ENCODE results near the gene CDK5RAP2.

Gene CDK5RAP2

GRCh38 chr9:120386390-120387131 lies 193.4 kb downstream of the CDK5RAP2 start:
- H3K36me3 ChIP-seq (ENCODE audit: insufficient read depth, low read length), result peaks cover 11% of the 10 kb centered on the region; the same call in 1 of the 2 replicates
- no peak overlapping the region for H3K4me3 ChIP-seq (ENCODE audit: low read depth, low read length)
- H3K4me1 ChIP-seq (ENCODE audit: control insufficient read depth, insufficient read depth, low read length, unreplicated experiment), result peaks cover 33% of the 10 kb centered on the region
- no peaks in the 10 kb centered on the region for H3K79me2 ChIP-seq (ENCODE audit: control insufficient read depth, insufficient read depth, low read length, unreplicated experiment)
- H2AFZ ChIP-seq (ENCODE audit: low read length, unreplicated experiment), result no peak overlapping the region
- H3K27ac ChIP-seq (ENCODE audit: low read depth, low read length), result no peak overlapping the region
- H3K27me3 ChIP-seq (ENCODE audit: insufficient read depth, low read length), result no peaks in the 10 kb centered on the region

DNA sequence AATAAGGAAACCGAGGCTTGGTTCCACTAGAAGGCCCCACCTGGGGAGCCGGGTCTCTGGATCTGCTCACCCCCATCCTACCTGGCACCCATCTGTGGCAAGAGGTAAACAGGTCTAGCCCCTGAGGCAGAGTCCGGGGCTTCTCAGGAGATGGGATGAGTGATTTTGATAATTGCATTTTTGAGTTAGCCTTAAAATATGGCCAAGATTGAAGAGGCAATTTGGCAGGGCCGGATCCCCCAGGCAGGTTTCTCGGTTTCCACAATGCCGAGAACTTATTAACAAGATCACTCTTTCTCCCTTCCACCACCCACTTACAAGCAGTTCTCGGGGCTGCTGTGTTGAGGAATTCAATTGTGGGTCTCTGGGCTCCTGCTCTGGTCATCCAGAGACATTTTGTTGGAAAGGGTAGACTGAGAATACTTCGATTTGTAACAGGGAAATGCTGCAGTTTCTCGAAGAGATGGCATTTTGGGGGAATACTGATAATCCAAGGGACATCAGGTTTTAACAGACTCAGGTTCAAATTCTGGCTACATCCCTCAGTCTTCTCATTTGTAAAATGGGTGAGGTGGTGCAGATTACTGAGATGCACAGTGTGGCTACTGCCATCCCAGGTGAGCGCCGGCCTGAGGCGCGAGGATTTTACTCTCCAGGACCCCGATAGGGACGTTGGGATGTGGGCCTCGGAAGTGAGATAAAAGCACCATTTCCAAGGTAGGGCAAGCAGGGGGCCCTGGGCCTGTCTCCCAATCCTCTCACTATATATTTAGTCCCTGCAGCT lies 194.2 kb downstream of the CDK5RAP2 start:
- Histone ChIP-seq H3K4me1 (ENCODE audit: control insufficient read depth, insufficient read depth, low read length, unreplicated experiment) (peaks cover 33% of the 10 kb centered on the region), H2AFZ (ENCODE audit: low read length, unreplicated experiment) (no peak overlapping the region), H3K79me2 (ENCODE audit: control insufficient read depth, insufficient read depth, low read length, unreplicated experiment) (no peaks in the 10 kb centered on the region), H3K27ac (ENCODE audit: low read depth, low read length) (no peak overlapping the region), H3K4me3 (ENCODE audit: low read depth, low read length) (no peak overlapping the region), H3K27me3 (ENCODE audit: insufficient read depth, low read length) (no peaks in the 10 kb centered on the region), H3K36me3 (ENCODE audit: insufficient read depth, low read length) (peaks cover 9% of the 10 kb centered on the region; the same call in 1 of the 2 replicates)

GRCh38 chr9:120384925-120385272 lies 195.1 kb downstream of the CDK5RAP2 start:
- peak overlapping the region; percentile 40; the same call in 1 of the 2 replicates for H3K27ac ChIP-seq (ENCODE audit: low read depth, low read length)
- peaks cover 7% of the 10 kb centered on the region; the same call in 1 of the 2 replicates for H3K36me3 ChIP-seq (ENCODE audit: insufficient read depth, low read length)
- no peaks in the 10 kb centered on the region for H3K27me3 ChIP-seq (ENCODE audit: insufficient read depth, low read length)

DNA sequence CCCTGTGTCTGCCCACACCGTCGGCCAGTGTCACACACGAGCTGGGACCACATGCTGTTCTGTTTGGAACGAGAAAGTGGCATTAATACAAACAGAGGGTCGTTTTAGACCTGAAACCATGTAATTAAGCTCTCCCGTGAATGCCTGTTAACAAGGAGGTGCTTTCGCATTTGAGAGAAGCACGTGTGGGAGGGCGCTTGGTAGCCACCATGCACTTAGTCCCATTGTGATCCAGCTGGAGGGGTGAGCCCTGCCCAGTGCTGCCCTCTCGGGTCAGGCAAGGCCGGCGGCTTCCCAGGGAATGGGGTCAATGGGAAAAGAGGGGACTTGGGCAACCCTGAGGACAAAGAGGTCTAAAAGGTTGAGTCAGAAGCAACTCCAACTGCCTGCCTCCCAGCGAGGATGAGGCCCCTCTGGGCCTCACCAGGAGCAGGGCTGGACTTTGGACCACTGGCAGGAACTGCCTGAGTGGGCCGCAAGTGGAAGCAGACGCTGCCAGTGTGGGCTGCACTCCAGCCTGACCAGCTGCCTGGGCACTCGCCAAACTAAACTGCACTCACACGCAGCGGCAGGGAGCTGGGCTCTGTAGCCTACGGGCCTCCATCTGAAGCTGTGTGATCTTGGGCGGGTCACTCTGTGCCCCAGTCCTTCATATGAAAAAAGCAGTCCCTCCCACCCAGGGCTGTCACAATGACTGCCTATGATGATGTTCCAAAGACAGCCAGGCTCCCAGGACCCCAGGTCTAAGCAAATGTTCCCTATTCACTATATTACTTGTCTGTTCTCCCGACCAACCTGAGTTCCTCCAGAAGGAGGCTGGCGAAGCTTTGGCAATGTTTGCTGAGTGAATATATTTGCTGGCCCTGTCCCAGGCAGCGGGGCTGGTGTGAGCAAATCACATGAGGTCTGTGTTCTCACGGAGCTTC lies 195.7 kb downstream of the CDK5RAP2 start:
- no peak overlapping the region for H2AFZ ChIP-seq (ENCODE audit: low read length, unreplicated experiment)
- peaks cover 2% of the 10 kb centered on the region; the same call in 1 of the 2 replicates for H3K36me3 ChIP-seq (ENCODE audit: insufficient read depth, low read length)

More at GRCh38 chr9:120384925-120385272, 195.1 kb downstream of the CDK5RAP2 start:
- peaks cover 33% of the 10 kb centered on the region for H3K4me1 ChIP-seq (ENCODE audit: control insufficient read depth, insufficient read depth, low read length, unreplicated experiment)
- H3K79me2 ChIP-seq (ENCODE audit: control insufficient read depth, insufficient read depth, low read length, unreplicated experiment), result no peaks in the 10 kb centered on the region
- H2AFZ ChIP-seq (ENCODE audit: low read length, unreplicated experiment), result no peak overlapping the region
- no peak overlapping the region for H3K4me3 ChIP-seq (ENCODE audit: low read depth, low read length)

DNA sequence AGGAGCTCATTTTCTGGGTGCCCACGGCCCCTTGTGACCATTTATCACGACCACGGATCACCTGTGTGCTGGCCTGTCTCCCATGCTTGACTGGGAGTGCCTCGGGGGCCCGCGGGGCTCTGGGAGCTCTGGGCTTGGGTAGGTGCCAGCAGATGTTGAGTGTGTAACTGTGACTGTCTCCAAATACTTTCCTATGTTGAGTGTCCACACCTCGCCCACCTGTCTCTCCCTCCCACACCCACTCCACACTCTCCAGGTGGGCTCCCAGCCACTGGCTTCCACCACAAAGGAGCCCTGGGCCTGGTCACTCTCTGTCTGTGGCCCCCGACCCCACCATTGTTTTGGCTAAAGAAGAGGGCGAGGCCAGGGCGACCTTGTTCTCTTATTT lies 196.4 kb downstream of the CDK5RAP2 start:
- H3K27ac ChIP-seq (ENCODE audit: low read depth, low read length), result peak overlapping the region; percentile 27; the same call in 1 of the 2 replicates
- H3K27me3 ChIP-seq (ENCODE audit: insufficient read depth, low read length), result no peaks in the 10 kb centered on the region
- peaks cover 33% of the 10 kb centered on the region for H3K4me1 ChIP-seq (ENCODE audit: control insufficient read depth, insufficient read depth, low read length, unreplicated experiment)
- H3K36me3 ChIP-seq (ENCODE audit: insufficient read depth, low read length), result peaks cover 2% of the 10 kb centered on the region; the same call in 1 of the 2 replicates
- H2AFZ ChIP-seq (ENCODE audit: low read length, unreplicated experiment), result no peak overlapping the region
- H3K4me3 ChIP-seq (ENCODE audit: low read depth, low read length), result no peak overlapping the region
- no peaks in the 10 kb centered on the region for H3K79me2 ChIP-seq (ENCODE audit: control insufficient read depth, insufficient read depth, low read length, unreplicated experiment)

More for the DNA sequence above, 195.7 kb downstream of the CDK5RAP2 start:
- Histone ChIP-seq H3K27ac (ENCODE audit: low read depth, low read length) (peak overlapping the region; percentile 40; the same call in 1 of the 2 replicates), H3K4me3 (ENCODE audit: low read depth, low read length) (no peak overlapping the region), H3K4me1 (ENCODE audit: control insufficient read depth, insufficient read depth, low read length, unreplicated experiment) (peaks cover 33% of the 10 kb centered on the region), H3K27me3 (ENCODE audit: insufficient read depth, low read length) (no peaks in the 10 kb centered on the region), H3K79me2 (ENCODE audit: control insufficient read depth, insufficient read depth, low read length, unreplicated experiment) (no peaks in the 10 kb centered on the region)

DNA sequence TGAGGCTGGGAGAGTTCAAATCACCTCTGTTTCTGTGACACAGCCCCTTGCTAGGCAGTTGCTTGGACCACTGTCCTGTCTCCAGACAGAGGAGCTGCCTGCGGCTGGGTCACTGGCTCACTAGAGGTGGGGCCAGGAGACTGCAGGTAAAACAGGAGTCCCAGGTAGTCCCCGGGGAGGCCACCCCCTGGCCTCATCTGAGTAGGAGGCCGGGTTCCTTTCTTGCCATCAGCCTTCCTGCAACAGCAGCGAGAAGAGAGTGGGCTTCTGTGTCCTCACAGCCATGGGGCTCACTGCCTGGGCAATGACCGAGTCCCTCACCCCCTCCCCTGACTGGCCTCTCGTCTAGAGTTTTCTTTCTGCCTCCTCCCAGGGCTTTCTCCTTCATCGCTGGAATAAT lies 197.5 kb downstream of the CDK5RAP2 start:
- no peaks in the 10 kb centered on the region for H3K36me3 ChIP-seq (ENCODE audit: insufficient read depth, low read length)
- no peak overlapping the region for H2AFZ ChIP-seq (ENCODE audit: low read length, unreplicated experiment)
- H3K27ac ChIP-seq (ENCODE audit: low read depth, low read length), result no peak overlapping the region
- no peaks in the 10 kb centered on the region for H3K27me3 ChIP-seq (ENCODE audit: insufficient read depth, low read length)
- H3K79me2 ChIP-seq (ENCODE audit: control insufficient read depth, insufficient read depth, low read length, unreplicated experiment), result no peaks in the 10 kb centered on the region
- H3K4me3 ChIP-seq (ENCODE audit: low read depth, low read length), result no peak overlapping the region
- H3K4me1 ChIP-seq (ENCODE audit: control insufficient read depth, insufficient read depth, low read length, unreplicated experiment), result peaks cover 33% of the 10 kb centered on the region

GRCh38 chr9:120381839-120382238 lies 198.1 kb downstream of the CDK5RAP2 start:
- H3K27ac ChIP-seq (ENCODE audit: low read depth, low read length), result no peak overlapping the region
- peaks cover 29% of the 10 kb centered on the region for H3K4me1 ChIP-seq (ENCODE audit: control insufficient read depth, insufficient read depth, low read length, unreplicated experiment)

GRCh38 chr9:120379611-120380010 lies 200.4 kb downstream of the CDK5RAP2 start:
- H2AFZ ChIP-seq (ENCODE audit: low read length, unreplicated experiment), result no peak overlapping the region
- no peak overlapping the region for H3K27ac ChIP-seq (ENCODE audit: low read depth, low read length)
- no peaks in the 10 kb centered on the region for H3K79me2 ChIP-seq (ENCODE audit: control insufficient read depth, insufficient read depth, low read length, unreplicated experiment)
- H3K27me3 ChIP-seq (ENCODE audit: insufficient read depth, low read length), result no peaks in the 10 kb centered on the region
- peaks cover 14% of the 10 kb centered on the region for H3K4me1 ChIP-seq (ENCODE audit: control insufficient read depth, insufficient read depth, low read length, unreplicated experiment)
- H3K4me3 ChIP-seq (ENCODE audit: low read depth, low read length), result no peak overlapping the region
- H3K36me3 ChIP-seq (ENCODE audit: insufficient read depth, low read length), result no peaks in the 10 kb centered on the region

More at GRCh38 chr9:120381839-120382238, 198.1 kb downstream of the CDK5RAP2 start:
- Histone ChIP-seq H3K27me3 (ENCODE audit: insufficient read depth, low read length) (no peaks in the 10 kb centered on the region), H3K4me3 (ENCODE audit: low read depth, low read length) (no peak overlapping the region), H3K79me2 (ENCODE audit: control insufficient read depth, insufficient read depth, low read length, unreplicated experiment) (no peaks in the 10 kb centered on the region), H2AFZ (ENCODE audit: low read length, unreplicated experiment) (no peak overlapping the region), H3K36me3 (ENCODE audit: insufficient read depth, low read length) (no peaks in the 10 kb centered on the region)

DNA sequence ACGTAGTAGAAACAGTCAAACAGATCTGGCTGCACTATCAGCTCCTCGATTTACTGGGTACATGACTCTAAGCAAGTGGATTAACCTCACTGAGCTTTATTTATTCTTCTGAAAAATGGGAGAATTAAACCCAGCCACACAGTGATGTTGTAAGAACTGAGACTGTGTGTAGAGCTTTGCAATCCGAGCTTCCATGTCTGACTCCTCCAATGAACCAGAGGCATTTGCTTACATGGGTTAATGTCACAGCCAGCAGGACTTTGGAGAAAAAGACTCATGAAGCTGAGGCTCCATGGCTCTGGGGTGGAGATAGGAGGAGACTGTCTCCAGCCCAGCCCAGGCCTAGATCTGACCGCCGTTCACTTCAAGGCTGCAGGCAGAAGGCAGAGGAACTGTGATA lies 201.3 kb downstream of the CDK5RAP2 start:
- Histone ChIP-seq H3K79me2 (ENCODE audit: control insufficient read depth, insufficient read depth, low read length, unreplicated experiment) (no peaks in the 10 kb centered on the region), H3K36me3 (ENCODE audit: insufficient read depth, low read length) (no peaks in the 10 kb centered on the region), H3K4me3 (ENCODE audit: low read depth, low read length) (no peak overlapping the region), H2AFZ (ENCODE audit: low read length, unreplicated experiment) (no peak overlapping the region), H3K4me1 (ENCODE audit: control insufficient read depth, insufficient read depth, low read length, unreplicated experiment) (peaks cover 5% of the 10 kb centered on the region), H3K27me3 (ENCODE audit: insufficient read depth, low read length) (no peaks in the 10 kb centered on the region), H3K27ac (ENCODE audit: low read depth, low read length) (no peak overlapping the region)
